ENCODE results near the gene MS4A10.

The MS4A10 gene

GRCh38 chr11:60809249-60809648, 24.1 kb downstream of the MS4A10 start:
- Histone ChIP-seq H3K9me3 (no peaks in the 10 kb centered on the region), H3K4me1 (ENCODE audit: control insufficient read depth in 1 of 2, insufficient read depth in 1 of 2, low read depth in 1 of 2, low read length in 1 of 2) (no peaks in the 10 kb centered on the region), H3K27ac (no peak overlapping the region), H3K27me3 (peaks cover 17% of the 10 kb centered on the region), H3K36me3 (no peaks in the 10 kb centered on the region), H3K4me3 (ENCODE audit: low read depth in 1 of 2, low read length in 1 of 2) (no peak overlapping the region)
- TF ChIP-seq CTCF (IDR thresholded peaks at IDR 0.05): no peak

- H3K4me3 ChIP-seq (ENCODE audit: low read depth in 1 of 2, low read length in 1 of 2): no peak overlapping the region
- H3K36me3 ChIP-seq: no peaks in the 10 kb centered on the region
- TF ChIP-seq CTCF (IDR thresholded peaks at IDR 0.05): no peak
- H3K4me1 ChIP-seq (ENCODE audit: control insufficient read depth in 1 of 2, insufficient read depth in 1 of 2, low read depth in 1 of 2, low read length in 1 of 2): no peaks in the 10 kb centered on the region
- H3K27ac ChIP-seq: no peak overlapping the region
- H3K27me3 ChIP-seq: peaks cover 17% of the 10 kb centered on the region
- H3K9me3 ChIP-seq: no peaks in the 10 kb centered on the region
Measured at GRCh38 chr11:60809691-60810090, 24.6 kb downstream of the MS4A10 start.

- no peak for TF ChIP-seq CTCF (IDR thresholded peaks at IDR 0.05)
- Histone ChIP-seq H3K27me3 (peaks cover 17% of the 10 kb centered on the region), H3K9me3 (no peaks in the 10 kb centered on the region), H3K4me1 (ENCODE audit: control insufficient read depth in 1 of 2, insufficient read depth in 1 of 2, low read depth in 1 of 2, low read length in 1 of 2) (no peaks in the 10 kb centered on the region), H3K36me3 (no peaks in the 10 kb centered on the region), H3K27ac (no peak overlapping the region), H3K4me3 (ENCODE audit: low read depth in 1 of 2, low read length in 1 of 2) (no peak overlapping the region)
Measured at GRCh38 chr11:60810151-60810550, 25.0 kb downstream of the MS4A10 start.

- H3K4me1 ChIP-seq (ENCODE audit: control insufficient read depth in 1 of 2, insufficient read depth in 1 of 2, low read depth in 1 of 2, low read length in 1 of 2): no peaks in the 10 kb centered on the region
- no peak for TF ChIP-seq CTCF (IDR thresholded peaks at IDR 0.05)
- H3K4me3 ChIP-seq (ENCODE audit: low read depth in 1 of 2, low read length in 1 of 2): no peak overlapping the region
- no peaks in the 10 kb centered on the region for H3K36me3 ChIP-seq
- H3K27ac ChIP-seq: no peak overlapping the region
- H3K9me3 ChIP-seq: no peaks in the 10 kb centered on the region
- peaks cover 17% of the 10 kb centered on the region for H3K27me3 ChIP-seq
Measured at GRCh38 chr11:60810569-60810968, 25.4 kb downstream of the MS4A10 start.

GRCh38 chr11:60813324-60813723, 28.2 kb downstream of the MS4A10 start:
- no peak for TF ChIP-seq CTCF (IDR thresholded peaks at IDR 0.05)
- Histone ChIP-seq H3K36me3 (no peaks in the 10 kb centered on the region), H3K4me1 (ENCODE audit: control insufficient read depth in 1 of 2, insufficient read depth in 1 of 2, low read depth in 1 of 2, low read length in 1 of 2) (no peaks in the 10 kb centered on the region), H3K9me3 (peaks cover 7% of the 10 kb centered on the region), H3K27ac (no peak overlapping the region), H3K4me3 (ENCODE audit: low read depth in 1 of 2, low read length in 1 of 2) (no peak overlapping the region), H3K27me3 (peaks cover 17% of the 10 kb centered on the region)

- TF ChIP-seq CTCF (IDR thresholded peaks at IDR 0.05): no peak
- peaks cover 17% of the 10 kb centered on the region for H3K27me3 ChIP-seq
- peaks cover 7% of the 10 kb centered on the region for H3K9me3 ChIP-seq
- H3K27ac ChIP-seq: no peak overlapping the region
- no peak overlapping the region for H3K4me3 ChIP-seq (ENCODE audit: low read depth in 1 of 2, low read length in 1 of 2)
- H3K4me1 ChIP-seq (ENCODE audit: control insufficient read depth in 1 of 2, insufficient read depth in 1 of 2, low read depth in 1 of 2, low read length in 1 of 2): no peaks in the 10 kb centered on the region
- no peaks in the 10 kb centered on the region for H3K36me3 ChIP-seq
Measured at GRCh38 chr11:60814112-60814511, 29.0 kb downstream of the MS4A10 start.

All from neutrophil (primary cell).